B cell (primary cell): Measurements from ENCODE around the gene FFAR2. TPM values are rescaled to one million over a fixed set of nuclear protein-coding genes. Genes with fewer than 3 reads are reported as not detected.

Experiments used
- ATAC-seq: fragments of 200-7000 bp; cut with Tn5 transposase; one replicate; pipeline ENCODE4 v1.10.0; 2021; ENCODE audit warnings: low read depth, mild to moderate bottlenecking, moderate number of reproducible peaks, moderate library complexity
- CTCF ChIA-PET: fragments of 350-600 bp; sonication (Branson Sonifier 250); formaldehyde crosslinking; loops from one replicate; lab custom pipeline; 2021; ENCODE audit warnings: antibody characterized with exemption, inconsistent platforms; lab: Charles Lee
- POLR2A ChIA-PET: fragments of 350-600 bp; sonication (Branson Sonifier 250); formaldehyde crosslinking; loops from one replicate; lab custom pipeline; 2021; ENCODE audit warnings: antibody characterized with exemption; lab: Charles Lee
- DNase-seq: peaks from one replicate; pipeline ENCODE4 v3.0.0; 2013
- H2AFZ ChIP-seq: 2 replicates; pipeline ENCODE4 v1.6.1; 2012; ENCODE audit warnings: mild to moderate bottlenecking, low read depth, low read length; ENCODE audit not compliant: insufficient read depth, poor library complexity, severe bottlenecking
- H3K27ac ChIP-seq, 2 donors: 1 replicate in 1 of 2; 2 replicates in 1 of 2; pipeline ENCODE4 v1.5.1; 2012 to 2013; ENCODE audit warnings: low read length in 2 of 2, mild to moderate bottlenecking in 2 of 2, moderate library complexity in 1 of 2
- H3K27me3 ChIP-seq, 4 experiments: fragments of 200-600 bp in 1 of 4; sonication (generic) in 1 of 4; replicated peaks in 1 of 4; 1 replicate in 2 of 4; 2 replicates in 2 of 4; pipeline versions ENCODE4 v1.6.1 to v1.7.0; 2013 to 2016; ENCODE audit warnings: low read length in 3 of 4, mild to moderate bottlenecking in 2 of 4, mixed read lengths in 1 of 4, moderate library complexity in 1 of 4; ENCODE audit not compliant: insufficient read depth in 4 of 4, control insufficient read depth in 3 of 4; ENCODE audit errors: control extremely low read depth in 1 of 4
- H3K36me3 ChIP-seq, 2 experiments: replicated peaks in 1 of 2; 1 replicate in 1 of 2; 2 replicates in 1 of 2; pipeline versions ENCODE4 v1.6.1 to v1.7.1; 2013; ENCODE audit warnings: low read length in 1 of 2; ENCODE audit not compliant: insufficient read depth in 2 of 2, control insufficient read depth in 1 of 2; ENCODE audit errors: control extremely low read depth in 1 of 2, extremely low read depth in 1 of 2
- H3K4me1 ChIP-seq, 2 donors: fragments of 200-600 bp in 1 of 2; sonication (generic) in 1 of 2; 1 replicate in 1 of 2; 2 replicates in 1 of 2; pipeline versions ENCODE4 v1.5.1 to v1.6.1; 2013 to 2017; ENCODE audit warnings: low read length in 2 of 2; ENCODE audit not compliant: control insufficient read depth in 2 of 2, insufficient read depth in 2 of 2
- H3K4me2 ChIP-seq: replicated peaks from 2 replicates; pipeline ENCODE3; 2012; ENCODE audit warnings: mild to moderate bottlenecking, low read depth, low read length; ENCODE audit not compliant: poor library complexity, severe bottlenecking
- H3K4me3 ChIP-seq, 5 experiments: fragments of 200-600 bp in 1 of 5; sonication (generic) in 1 of 5; 1 replicate in 3 of 5; 2 replicates in 2 of 5; pipeline versions ENCODE4 v1.5.1 to v1.7.0; 2011 to 2016; ENCODE audit warnings: low read length in 4 of 5, mild to moderate bottlenecking in 4 of 5, low read depth in 2 of 5, control low read depth in 1 of 5, moderate library complexity in 1 of 5; ENCODE audit not compliant: insufficient read depth in 1 of 5; ENCODE audit errors: control extremely low read depth in 1 of 5, extremely low read depth in 1 of 5
- H3K79me2 ChIP-seq: fragments of 200-600 bp; sonication (generic); one replicate; pipeline ENCODE4 v1.6.0; 2016; ENCODE audit warnings: low read length; ENCODE audit not compliant: control insufficient read depth, insufficient read depth
- H3K9ac ChIP-seq: fragments of 200-600 bp; sonication (generic); 2 replicates; pipeline ENCODE4 v1.6.1; 2017; ENCODE audit warnings: mild to moderate bottlenecking, low read length, moderate library complexity
- H3K9me3 ChIP-seq, 3 donors: one replicate each; pipeline versions ENCODE4 v1.6.1 to v1.7.1; 2013; ENCODE audit warnings: low read length in 2 of 3; ENCODE audit not compliant: control insufficient read depth in 2 of 3, insufficient read depth in 1 of 3; ENCODE audit errors: control extremely low read depth in 1 of 3
- H4K20me1 ChIP-seq: 2 replicates; pipeline ENCODE4 v1.6.0; 2012; ENCODE audit warnings: mild to moderate bottlenecking, low read length; ENCODE audit not compliant: insufficient read depth, control insufficient read depth, poor library complexity, severe bottlenecking
- H3K27ac Mint-ChIP-seq: one replicate; pipeline ENCODE4 v1.8.0; 2021; ENCODE audit warnings: mixed read lengths
- H3K27me3 Mint-ChIP-seq: one replicate; pipeline ENCODE4 v1.8.0; 2021; ENCODE audit warnings: mixed read lengths
- H3K4me1 Mint-ChIP-seq: one replicate; pipeline ENCODE4 v1.8.0; 2021; ENCODE audit warnings: mixed read lengths
- H3K4me3 Mint-ChIP-seq: one replicate; pipeline ENCODE4 v1.8.0; 2021; ENCODE audit warnings: mixed read lengths
- H3K9me3 Mint-ChIP-seq: one replicate; pipeline ENCODE4 v1.8.0; 2022; ENCODE audit warnings: mixed read lengths; ENCODE audit not compliant: insufficient read depth
- EZH2 ChIP-seq: IDR thresholded peaks from 2 replicates; pipeline ENCODE4 v1.6.1; 2012; ENCODE audit warnings: borderline replicate concordance, low read depth, mild to moderate bottlenecking, moderate library complexity, low read length; ENCODE audit not compliant: insufficient read depth, poor library complexity, severe bottlenecking
- WGBS: methylation state at CpG from one replicate; pipeline ENCODE4 v1.1.5; 2013; ENCODE audit warnings: missing lambda C conversion rate; ENCODE audit not compliant: insufficient coverage; 5-methylcytosine and 5-hydroxymethylcytosine counted together
- intact Hi-C: fragments of 100-400 bp; cut with micrococcal nuclease; formaldehyde crosslinking; loops from one replicate; pipeline ENCODE4 v1.10.0; 2022
- polyA plus RNA-seq: library from polyadenylated mRNA; depleted of rRNA; stranded (reverse); fragments of >200 nt; gene quantifications from 2 replicates; pipeline ENCODE4 v1.2.3, GENCODE V29; 2012
- total RNA-seq, 2 donors: library from RNA; stranded (reverse); fragments of 120-200 nt in 1 of 2; gene quantifications; 1 replicate in 1 of 2; 2 replicates in 1 of 2; pipeline versions ENCODE4 v1.2.3 to v1.2.4, GENCODE V29; 2013 to 2022
- TF ChIP-seq, protein P1 (sequence below): fragments of 200-600 bp; IDR thresholded peaks from one replicate; pipeline ENCODE4 v1.8.0; 2022; ENCODE audit warnings: antibody characterized with exemption, mild to moderate bottlenecking

Gene FFAR2
- total and polyA plus RNA-seq, 2 donors (not counting 1 experiment from before 2014, with no cell fraction given), result 0.31 TPM; not detected in 1

GRCh38 chr19:35497406-35497805, 49.3 kb downstream of the FFAR2 start:
- no peaks in the 10 kb centered on the region for H3K36me3 ChIP-seq
- no peak overlapping the region for H3K4me2 ChIP-seq
- DNase-seq (no peak), ATAC-seq (no peak)
- peaks cover 8% of the 10 kb centered on the region for H3K4me1 Mint-ChIP-seq
- peaks cover 6 to 11% of the 10 kb centered on the region in 2 donors for H3K4me1 ChIP-seq
- TF ChIP-seq EZH2, result no peak
- TF ChIP-seq, protein P1, sequence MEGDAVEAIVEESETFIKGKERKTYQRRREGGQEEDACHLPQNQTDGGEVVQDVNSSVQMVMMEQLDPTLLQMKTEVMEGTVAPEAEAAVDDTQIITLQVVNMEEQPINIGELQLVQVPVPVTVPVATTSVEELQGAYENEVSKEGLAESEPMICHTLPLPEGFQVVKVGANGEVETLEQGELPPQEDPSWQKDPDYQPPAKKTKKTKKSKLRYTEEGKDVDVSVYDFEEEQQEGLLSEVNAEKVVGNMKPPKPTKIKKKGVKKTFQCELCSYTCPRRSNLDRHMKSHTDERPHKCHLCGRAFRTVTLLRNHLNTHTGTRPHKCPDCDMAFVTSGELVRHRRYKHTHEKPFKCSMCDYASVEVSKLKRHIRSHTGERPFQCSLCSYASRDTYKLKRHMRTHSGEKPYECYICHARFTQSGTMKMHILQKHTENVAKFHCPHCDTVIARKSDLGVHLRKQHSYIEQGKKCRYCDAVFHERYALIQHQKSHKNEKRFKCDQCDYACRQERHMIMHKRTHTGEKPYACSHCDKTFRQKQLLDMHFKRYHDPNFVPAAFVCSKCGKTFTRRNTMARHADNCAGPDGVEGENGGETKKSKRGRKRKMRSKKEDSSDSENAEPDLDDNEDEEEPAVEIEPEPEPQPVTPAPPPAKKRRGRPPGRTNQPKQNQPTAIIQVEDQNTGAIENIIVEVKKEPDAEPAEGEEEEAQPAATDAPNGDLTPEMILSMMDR, result no peak
- peaks cover 21% of the 10 kb centered on the region for H3K27me3 Mint-ChIP-seq
- ChIA-PET POLR2A (no interaction called here), CTCF (interaction anchor here (0.6 to 4.2 kb wide), 8 partner anchors 13 to 431 kb away, joined by 3 to 76 read pairs (median 4); partner anchors contain the start of gene HAMP)
- intact Hi-C loops, result loop anchor here (10.0 kb wide), 1 partner anchor 353 kb away; the partner anchor contains the start of gene FXYD7
- 84% methylated on average over 14 of the region's 14 CpGs for WGBS
- no peak overlapping the region for H3K4me3 ChIP-seq
- H3K27ac ChIP-seq, result no peak overlapping the region
- no peaks in the 10 kb centered on the region for H3K79me2 ChIP-seq
- no peaks in the 10 kb centered on the region for H3K9me3 ChIP-seq
- peaks cover 0 to 13% (median 2%) of the 10 kb centered on the region in 4 experiments for H3K27me3 ChIP-seq
- H3K9me3 Mint-ChIP-seq, result no peaks in the 10 kb centered on the region
- H2AFZ ChIP-seq, result no peak overlapping the region
- H3K9ac ChIP-seq, result no peak overlapping the region
- no peak overlapping the region for H3K4me3 Mint-ChIP-seq
- H3K27ac Mint-ChIP-seq, result no peak overlapping the region
- H4K20me1 ChIP-seq, result no peaks in the 10 kb centered on the region

DNA sequence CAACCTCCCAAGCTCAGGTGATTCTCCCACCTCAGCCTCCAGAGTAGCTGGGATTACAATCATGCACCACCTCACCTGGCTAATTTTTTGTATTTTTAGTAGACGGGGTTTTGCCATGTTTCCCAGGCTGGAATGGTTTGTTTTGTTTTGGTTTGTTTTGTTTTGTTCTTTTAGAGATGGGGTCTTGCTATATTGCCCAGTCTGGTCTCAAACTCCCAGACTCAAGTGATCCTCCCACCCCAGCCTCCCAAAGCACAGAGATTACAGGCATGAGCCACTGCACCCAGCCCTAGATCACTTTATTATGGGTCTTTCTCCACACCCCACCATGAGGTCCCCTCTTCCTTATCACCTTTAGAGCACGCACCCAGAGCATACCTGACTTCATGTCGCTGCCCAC, 50.2 kb downstream of the FFAR2 start:
- Histone ChIP-seq H2AFZ (no peak overlapping the region), H3K79me2 (no peaks in the 10 kb centered on the region), H3K4me2 (no peak overlapping the region), H3K27ac (no peak overlapping the region), H3K36me3 (no peaks in the 10 kb centered on the region), H4K20me1 (no peaks in the 10 kb centered on the region), H3K9ac (no peak overlapping the region), H3K4me3 (no peak overlapping the region), H3K27me3 (peaks cover 0 to 13% (median 2%) of the 10 kb centered on the region in 4 experiments), H3K9me3 (no peaks in the 10 kb centered on the region), H3K4me1 (peaks cover 6 to 11% of the 10 kb centered on the region in 2 donors)
- H3K27me3 Mint-ChIP-seq, result peaks cover 18% of the 10 kb centered on the region
- H3K27ac Mint-ChIP-seq, result no peak overlapping the region
- no peaks in the 10 kb centered on the region for H3K9me3 Mint-ChIP-seq
- ATAC-seq (no peak), DNase-seq (no peak)
- intact Hi-C loops, result loop anchor here (10.0 kb wide), 1 partner anchor 353 kb away; the partner anchor contains the start of gene FXYD7
- ChIA-PET CTCF (interaction anchor here (1.1 to 4.2 kb wide), 4 partner anchors 12 to 256 kb away, joined by 3 to 76 read pairs (median 14); no protein-coding TSS in a partner anchor), POLR2A (no interaction called here)
- H3K4me1 Mint-ChIP-seq, result peaks cover 8% of the 10 kb centered on the region
- 100% methylated on average over 2 of the region's 3 CpGs for WGBS
- TF ChIP-seq EZH2, result no peak
- TF ChIP-seq, protein P1, result no peak
- no peak overlapping the region for H3K4me3 Mint-ChIP-seq
